ENCODE results near the gene SETD5. TPM values are rescaled to one million over a fixed set of nuclear protein-coding genes. Genes with fewer than 3 reads are reported as not detected.

Gene SETD5
- total RNA-seq: 100 to 1,000 TPM in 2 of 3 donors, 10 to 100 TPM in 1; 63.0 to 135 (median 118) TPM

- peak within 1 kb of the TSS; percentile 95 to 97 (median 95) for H3K4me3 ChIP-seq
- no peaks in the 10 kb centered on the region for H3K9me3 ChIP-seq
- peaks cover 3 to 30% of the 10 kb centered on the region in 2 donors for H3K4me1 ChIP-seq
- DNase-seq (ENCODE audit: low spot score in 2 of 2): peak; percentile 98 to 99
- intact Hi-C loops (cut with DNase I; ENCODE audit: low total_unique reads): loop anchor here (10.0 kb wide), 1 partner anchor 397 kb away; the partner anchor contains the start of genes ARPC4 and TADA3
- TF ChIP-seq CTCF (IDR thresholded peaks at IDR 0.05) (peak in 2 of 3 donors; percentile 9 to 37), POLR2A (IDR thresholded peaks at IDR 0.05) (peak; percentile 97), POLR2AphosphoS5 (IDR thresholded peaks at IDR 0.05) (peak; percentile 93 to 96 (median 95))
- H3K27me3 ChIP-seq: no peaks in the 10 kb centered on the region
- H3K27ac ChIP-seq: peak within 1 kb of the TSS; percentile 100
- H3K36me3 ChIP-seq: no peaks in the 10 kb centered on the region
Observed at GRCh38 chr3:9397332-9397905, at the start of gene SETD5. Gene SETD5 (plus strand): TSS chr3:9397615. CDS start chr3:9428939, 31,324 bp downstream.

- Histone ChIP-seq H3K4me1 (peaks cover 0 to 8% of the 10 kb centered on the region in 2 donors), H3K4me3 (no peak overlapping the region), H3K9me3 (no peaks in the 10 kb centered on the region), H3K36me3 (no peaks in the 10 kb centered on the region), H3K27ac (no peak overlapping the region), H3K27me3 (no peaks in the 10 kb centered on the region)
- intact Hi-C loops (cut with DNase I; ENCODE audit: low total_unique reads): no loop called here
- TF ChIP-seq CTCF (IDR thresholded peaks at IDR 0.05) (no peak), POLR2A (IDR thresholded peaks at IDR 0.05) (no peak), POLR2AphosphoS5 (IDR thresholded peaks at IDR 0.05) (no peak)
- no peak for DNase-seq (ENCODE audit: low spot score in 2 of 2)
Observed at GRCh38 chr3:9347887-9348286, 49.5 kb upstream of the SETD5 start.

- Histone ChIP-seq H3K4me3 (no peak overlapping the region), H3K27me3 (no peaks in the 10 kb centered on the region), H3K36me3 (no peaks in the 10 kb centered on the region), H3K27ac (peak overlapping the region; percentile 57 to 58), H3K9me3 (no peaks in the 10 kb centered on the region), H3K4me1 (peaks cover 0 to 8% of the 10 kb centered on the region in 2 donors)
- TF ChIP-seq POLR2AphosphoS5 (IDR thresholded peaks at IDR 0.05): no peak
- TF ChIP-seq POLR2A (IDR thresholded peaks at IDR 0.05): no peak
- no peak for TF ChIP-seq CTCF (IDR thresholded peaks at IDR 0.05)
- DNase-seq (ENCODE audit: low spot score in 2 of 2): peak in 1 of 2 donors; percentile 58
- intact Hi-C loops (cut with DNase I; ENCODE audit: low total_unique reads): no loop called here
Observed at GRCh38 chr3:9349321-9350117, 47.9 kb upstream of the SETD5 start.

GRCh38 chr3:9351709-9352126 is 45.7 kb upstream of the SETD5 start:
- peak overlapping the region; percentile 13 to 40 for H3K27ac ChIP-seq
- intact Hi-C loops (cut with DNase I; ENCODE audit: low total_unique reads): no loop called here

GRCh38 chr3:9352917-9353752 is 44.3 kb upstream of the SETD5 start:
- Histone ChIP-seq H3K36me3 (no peaks in the 10 kb centered on the region), H3K4me1 (peaks cover 0 to 8% of the 10 kb centered on the region in 2 donors), H3K9me3 (no peaks in the 10 kb centered on the region), H3K27me3 (no peaks in the 10 kb centered on the region), H3K4me3 (no peak overlapping the region), H3K27ac (peak overlapping the region; percentile 1 to 22)
- intact Hi-C loops (cut with DNase I; ENCODE audit: low total_unique reads): no loop called here
- TF ChIP-seq POLR2AphosphoS5 (IDR thresholded peaks at IDR 0.05) (peak in 1 of 3 donors; percentile 40), POLR2A (IDR thresholded peaks at IDR 0.05) (no peak), CTCF (IDR thresholded peaks at IDR 0.05) (peak; percentile 72 to 84 (median 83))
- peak; percentile 50 to 57 for DNase-seq (ENCODE audit: low spot score in 2 of 2)

More at GRCh38 chr3:9351709-9352126, 45.7 kb upstream of the SETD5 start:
- Histone ChIP-seq H3K36me3 (no peaks in the 10 kb centered on the region), H3K27me3 (no peaks in the 10 kb centered on the region), H3K4me1 (peaks cover 0 to 8% of the 10 kb centered on the region in 2 donors), H3K4me3 (no peak overlapping the region), H3K9me3 (no peaks in the 10 kb centered on the region)
- no peak for DNase-seq (ENCODE audit: low spot score in 2 of 2)
- no peak for TF ChIP-seq POLR2AphosphoS5 (IDR thresholded peaks at IDR 0.05)

Data from breast epithelium (tissue), 4 donors.